Astrocyte of the cerebellum (primary cell): ENCODE data around the gene WNK2.

ENCODE experiments used
- DNase-seq: peaks from one replicate; pipeline ENCODE4 v3.0.0-alpha.2; 2011; ENCODE audit warnings: low read depth
- H3K4me3 ChIP-seq: 2 replicates; pipeline ENCODE4 v1.5.1; 2011; ENCODE audit warnings: mild to moderate bottlenecking, low read depth, low read length, moderate library complexity
- in situ Hi-C: cut with HindIII; loops from 2 replicates; pipeline ENCODE4 v1.10.0; 2017; ENCODE audit warnings: low sequenced_read_pairs
- TF ChIP-seq, protein P1 (sequence below): IDR thresholded peaks from 2 replicates; pipeline ENCODE4 v1.5.1; 2012; ENCODE audit warnings: low read length, low read depth, moderate library complexity, mild to moderate bottlenecking; ENCODE audit errors: missing control alignments

WNK2 gene

DNA sequence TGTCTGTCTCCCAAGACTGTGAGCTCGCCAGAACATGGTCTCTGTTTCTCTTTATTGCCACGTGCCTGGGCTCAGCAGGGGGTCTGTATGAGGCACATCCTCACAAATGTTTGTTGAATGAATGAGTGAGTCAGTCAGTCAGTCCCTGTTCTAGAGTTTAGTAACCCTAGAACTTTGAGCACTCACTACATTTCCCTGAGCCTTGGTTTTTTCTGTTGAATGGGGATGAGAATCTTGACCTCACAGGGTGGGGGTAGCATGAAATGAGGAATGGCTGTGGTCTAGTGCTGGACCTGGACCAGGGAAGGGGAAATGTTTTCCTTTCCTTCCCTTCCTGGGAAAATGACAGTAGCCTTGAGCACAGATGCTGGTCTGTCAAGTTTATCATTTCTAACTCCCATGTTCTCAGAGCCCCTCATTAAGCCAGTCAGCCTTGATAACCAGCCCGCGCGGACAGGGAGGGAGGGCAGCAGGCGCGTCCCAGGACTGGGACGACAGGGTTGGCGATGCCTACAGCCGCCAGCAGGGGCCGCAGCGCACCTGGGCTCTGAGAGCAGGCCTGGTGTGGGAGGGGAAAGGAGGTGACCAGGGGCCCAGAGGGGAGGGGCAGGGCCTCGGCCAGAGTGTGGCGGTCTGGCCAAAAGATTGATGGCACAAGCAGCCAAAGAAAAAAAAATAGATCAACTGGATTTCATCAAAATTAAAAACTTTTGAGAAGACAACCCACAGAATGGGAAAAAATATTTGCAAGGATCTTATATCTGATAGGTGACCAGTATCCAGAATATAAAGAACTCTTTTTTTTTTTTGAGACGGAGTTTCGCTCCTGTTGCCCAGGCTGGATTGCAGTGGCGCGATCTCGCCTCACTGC, 24.1 kb upstream of the WNK2 start:
- DNase-seq = peak; percentile 73
- in situ Hi-C loops = loop anchor here (5.0 kb wide), 1 partner anchor 132 kb away; no protein-coding TSS in a partner anchor
- TF ChIP-seq, protein P1, sequence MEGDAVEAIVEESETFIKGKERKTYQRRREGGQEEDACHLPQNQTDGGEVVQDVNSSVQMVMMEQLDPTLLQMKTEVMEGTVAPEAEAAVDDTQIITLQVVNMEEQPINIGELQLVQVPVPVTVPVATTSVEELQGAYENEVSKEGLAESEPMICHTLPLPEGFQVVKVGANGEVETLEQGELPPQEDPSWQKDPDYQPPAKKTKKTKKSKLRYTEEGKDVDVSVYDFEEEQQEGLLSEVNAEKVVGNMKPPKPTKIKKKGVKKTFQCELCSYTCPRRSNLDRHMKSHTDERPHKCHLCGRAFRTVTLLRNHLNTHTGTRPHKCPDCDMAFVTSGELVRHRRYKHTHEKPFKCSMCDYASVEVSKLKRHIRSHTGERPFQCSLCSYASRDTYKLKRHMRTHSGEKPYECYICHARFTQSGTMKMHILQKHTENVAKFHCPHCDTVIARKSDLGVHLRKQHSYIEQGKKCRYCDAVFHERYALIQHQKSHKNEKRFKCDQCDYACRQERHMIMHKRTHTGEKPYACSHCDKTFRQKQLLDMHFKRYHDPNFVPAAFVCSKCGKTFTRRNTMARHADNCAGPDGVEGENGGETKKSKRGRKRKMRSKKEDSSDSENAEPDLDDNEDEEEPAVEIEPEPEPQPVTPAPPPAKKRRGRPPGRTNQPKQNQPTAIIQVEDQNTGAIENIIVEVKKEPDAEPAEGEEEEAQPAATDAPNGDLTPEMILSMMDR = peak; percentile 99
- no peak overlapping the region for H3K4me3 ChIP-seq

DNA sequence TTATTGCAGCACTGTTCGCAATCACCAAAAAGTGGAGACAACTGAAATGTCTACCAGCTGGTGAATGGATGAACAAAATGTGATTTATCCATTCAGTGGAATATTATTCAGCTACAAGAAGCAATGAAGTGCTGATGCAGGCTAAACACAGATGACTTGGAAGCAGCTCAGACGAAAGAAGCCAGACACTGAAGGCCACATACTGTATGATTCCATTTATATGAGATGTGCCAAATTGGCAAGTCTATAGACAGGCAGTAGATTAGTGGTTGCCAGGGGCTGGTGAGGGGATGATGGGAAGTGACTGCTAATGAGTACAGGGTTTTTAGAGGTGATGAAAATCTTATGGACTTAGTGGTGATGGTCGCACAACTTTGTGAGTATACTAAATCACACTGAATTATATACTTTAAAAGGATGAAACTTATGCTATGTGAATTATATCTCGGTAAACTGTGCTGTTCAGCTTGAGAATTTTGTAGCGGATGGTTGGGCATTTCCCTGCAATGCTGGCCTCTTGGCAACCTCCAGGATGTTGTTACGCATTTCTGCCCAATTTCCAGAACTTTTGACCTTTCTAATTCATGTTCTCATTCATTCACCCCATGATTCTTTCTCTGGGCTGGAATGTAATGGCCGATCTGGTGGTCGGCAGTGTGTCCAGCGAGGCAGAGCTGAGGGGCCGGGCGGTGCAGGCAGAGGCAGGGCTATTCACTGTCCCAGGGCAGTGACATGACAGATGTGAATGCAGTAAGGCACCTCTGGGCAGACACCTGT, 22.0 kb upstream of the WNK2 start:
- peak; percentile 53 for DNase-seq
- TF ChIP-seq, protein P1 = no peak
- in situ Hi-C loops = no loop called here
- no peak overlapping the region for H3K4me3 ChIP-seq

DNA sequence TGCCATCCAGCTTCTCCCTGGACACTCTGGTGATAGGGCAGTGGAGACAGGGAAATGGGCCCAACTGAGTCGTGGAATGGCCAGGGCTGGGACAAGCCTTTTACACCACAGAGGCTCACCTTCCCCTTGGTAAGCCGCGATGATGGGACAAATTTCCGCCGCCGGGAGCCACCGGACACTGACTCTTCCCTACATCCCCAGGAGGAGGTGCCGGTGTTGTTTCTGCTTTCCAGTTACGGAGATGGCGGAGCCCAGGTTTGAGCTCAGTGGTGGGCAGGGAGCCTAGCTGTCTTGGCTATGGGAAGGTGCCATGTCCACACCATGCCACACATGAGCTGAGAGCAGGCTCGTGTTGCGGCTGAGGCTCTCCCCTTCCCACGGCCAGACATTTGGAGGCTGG, 19.9 kb upstream of the WNK2 start:
- DNase-seq = no peak
- in situ Hi-C loops = no loop called here

DNA sequence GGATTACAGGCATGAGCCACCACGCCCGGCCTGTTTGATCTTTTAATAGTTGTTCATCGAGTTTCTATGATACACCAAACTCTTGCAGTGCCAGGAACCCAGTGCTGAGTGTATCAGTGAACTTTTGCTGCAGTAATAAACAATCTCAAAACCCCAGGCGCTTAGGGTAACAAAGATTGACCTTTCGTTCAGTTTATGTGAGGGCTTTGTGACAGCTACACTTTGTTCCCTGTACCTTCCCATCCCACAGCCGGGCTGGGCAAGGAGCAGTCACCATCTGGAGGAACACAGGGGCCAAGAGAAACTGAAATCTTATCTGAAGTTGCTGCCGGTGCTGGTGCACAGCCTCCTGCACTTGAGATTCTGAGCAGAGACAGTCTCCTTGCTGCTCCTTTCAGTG, 17.2 kb upstream of the WNK2 start:
- in situ Hi-C loops = no loop called here
- DNase-seq = no peak
- TF ChIP-seq, protein P1 = no peak
- H3K4me3 ChIP-seq = no peak overlapping the region

More for the DNA sequence above, 19.9 kb upstream of the WNK2 start:
- no peak overlapping the region for H3K4me3 ChIP-seq
- TF ChIP-seq, protein P1 = no peak

DNA sequence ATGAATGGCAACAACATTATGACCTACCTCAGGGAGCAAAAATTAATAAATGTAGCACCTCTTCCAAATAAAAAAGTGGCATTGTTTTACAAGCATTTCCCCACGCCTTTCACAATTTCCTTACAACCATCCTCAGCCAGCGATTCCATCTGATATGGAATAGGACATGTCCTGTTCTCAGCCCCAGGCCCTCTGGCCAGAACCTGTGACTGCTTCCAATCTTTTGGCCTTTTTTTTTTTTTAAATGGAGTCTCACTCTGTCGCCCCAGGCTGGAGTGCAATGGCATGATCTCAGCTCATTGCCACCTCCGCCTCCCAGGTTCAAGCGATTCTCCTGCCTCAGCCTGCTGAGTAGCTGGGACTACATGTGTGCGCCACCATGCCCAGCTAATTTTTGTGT, 16.8 kb upstream of the WNK2 start:
- TF ChIP-seq, protein P1 = no peak
- no peak overlapping the region for H3K4me3 ChIP-seq
- no peak for DNase-seq
- in situ Hi-C loops = no loop called here

DNA sequence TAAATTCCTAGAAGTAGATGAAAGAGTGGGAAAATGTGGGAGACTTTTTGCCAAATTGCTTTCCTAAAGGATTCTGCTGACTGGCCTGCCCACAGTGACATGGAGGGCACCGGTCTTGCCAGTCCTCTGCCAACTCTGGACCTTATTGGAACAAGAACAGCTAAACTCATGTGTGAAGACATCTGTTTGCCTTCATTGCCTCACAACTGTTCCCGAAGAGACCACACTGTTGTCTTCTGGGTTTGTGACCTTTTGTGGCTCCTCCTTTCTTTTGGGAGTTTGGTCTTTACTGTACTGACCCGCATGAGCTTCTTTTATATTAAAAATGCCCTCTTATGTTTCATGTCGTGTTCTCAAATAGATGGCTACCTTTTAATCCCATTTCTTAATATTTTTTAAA, 16.1 kb upstream of the WNK2 start:
- no peak overlapping the region for H3K4me3 ChIP-seq
- DNase-seq = no peak
- in situ Hi-C loops = no loop called here
- TF ChIP-seq, protein P1 = no peak
